Activated T-cell treated with anti-CD3 and anti-CD28 coated beads for 1 hour (primary cell): ENCODE measurements around the gene NDUFV1.
"Not testable (repeated sequence)": the region's sequence is repeated elsewhere in the genome, so short reads cannot be mapped to it uniquely, and the experiment has no call there.

ENCODE experiments used
- DNase-seq: peaks from one replicate; pipeline ENCODE4 v3.0.0-alpha.2; 2020; ENCODE audit warnings: low read depth

The NDUFV1 gene

GRCh38 chr11:67627812-67628624 lies 21.3 kb downstream of the NDUFV1 start:
- DNase-seq: no peak

GRCh38 chr11:67628710-67629385 lies 22.1 kb downstream of the NDUFV1 start:
- no peak for DNase-seq

GRCh38 chr11:67629386-67630227 lies 22.9 kb downstream of the NDUFV1 start, which contains the start of gene NUDT8:
Gene NUDT8, minus strand, starts transcription at chr11:67629937. Its CDS starts 26 bp downstream, at chr11:67629911.
- peak; percentile 98 for DNase-seq

GRCh38 chr11:67630228-67630942 lies 23.6 kb downstream of the NDUFV1 start:
- DNase-seq: peak; percentile 37

GRCh38 chr11:67630943-67631331 lies 24.2 kb downstream of the NDUFV1 start:
- DNase-seq: no peak

- DNase-seq: no peak
These were observed 24.7 kb downstream of the NDUFV1 start for GRCh38 chr11:67631411-67631810.

- DNase-seq: no peak
These were observed 25.1 kb downstream of the NDUFV1 start for GRCh38 chr11:67631853-67632174.

- DNase-seq: no peak
These were observed 25.6 kb downstream of the NDUFV1 start for GRCh38 chr11:67632175-67632981.

- no peak for DNase-seq
These were observed 26.4 kb downstream of the NDUFV1 start for GRCh38 chr11:67632982-67633755.

GRCh38 chr11:67633758-67634365 lies 27.1 kb downstream of the NDUFV1 start:
- no peak for DNase-seq

GRCh38 chr11:67634366-67635230 lies 27.9 kb downstream of the NDUFV1 start:
- no peak for DNase-seq

- no peak for DNase-seq
These were observed 28.4 kb downstream of the NDUFV1 start for GRCh38 chr11:67635231-67635521.

- no peak for DNase-seq
These were observed 30.2 kb downstream of the NDUFV1 start for GRCh38 chr11:67636962-67637361.

- DNase-seq: not testable (repeated sequence)
These were observed 30.7 kb downstream of the NDUFV1 start for GRCh38 chr11:67637441-67637840.

GRCh38 chr11:67638535-67639437 lies 32.0 kb downstream of the NDUFV1 start:
- no peak for DNase-seq

- no peak for DNase-seq
These were observed 32.7 kb downstream of the NDUFV1 start, which contains the start of gene TBX10 for GRCh38 chr11:67639438-67639859. Gene TBX10, minus strand, starts transcription at chr11:67639763. Its CDS starts 291 bp downstream, at chr11:67639472.

- peak; percentile 33 for DNase-seq
These were observed 33.5 kb downstream of the NDUFV1 start for GRCh38 chr11:67640021-67640757.
